ENCODE data around the gene TWNK. TPM values are rescaled to one million over a fixed set of nuclear protein-coding genes. Genes with fewer than 3 reads are reported as not detected.

TWNK gene
- polyA plus RNA-seq, 4 donors: 14.5 to 15.6 (median 15.1) TPM

DNA sequence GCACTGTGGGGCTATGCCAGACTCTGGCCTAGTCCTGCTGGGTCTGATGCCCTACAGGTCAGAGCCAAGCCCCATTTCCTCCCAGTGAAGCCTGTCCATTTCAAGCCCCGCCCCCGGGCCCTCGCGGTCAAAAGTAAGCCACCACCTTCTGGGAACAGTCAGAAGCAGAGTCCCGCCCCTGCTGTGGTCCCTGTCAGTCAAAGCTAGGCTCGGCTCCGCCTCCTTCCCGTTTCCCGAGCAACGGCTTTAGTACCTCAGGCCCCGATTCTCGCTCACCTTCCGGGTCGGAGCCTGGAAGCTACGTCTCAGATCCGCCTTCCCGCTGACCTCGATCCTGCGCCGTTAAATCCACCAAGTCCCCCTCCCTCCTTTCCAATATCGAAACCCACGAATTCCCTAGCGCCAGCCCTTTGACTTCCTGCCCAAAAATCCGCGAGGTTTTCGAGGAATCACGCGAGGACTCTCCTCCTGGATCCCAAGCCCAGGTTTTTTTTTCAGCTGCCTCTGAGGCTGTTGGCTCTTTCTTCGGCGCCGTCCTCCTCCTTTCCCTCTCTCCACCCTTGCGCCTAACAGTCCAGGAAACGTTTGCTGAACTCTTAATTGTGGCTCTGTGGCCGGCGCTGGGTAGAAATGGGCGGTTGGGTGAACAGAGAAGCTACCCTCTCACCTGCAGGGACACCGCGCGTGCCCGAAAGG lies 55.5 kb downstream of the TWNK start:
- DNase-seq (ENCODE audit: low read depth in 4 of 4, low spot score in 2 of 4): peak in 1 of 4 donors; percentile 93

DNA sequence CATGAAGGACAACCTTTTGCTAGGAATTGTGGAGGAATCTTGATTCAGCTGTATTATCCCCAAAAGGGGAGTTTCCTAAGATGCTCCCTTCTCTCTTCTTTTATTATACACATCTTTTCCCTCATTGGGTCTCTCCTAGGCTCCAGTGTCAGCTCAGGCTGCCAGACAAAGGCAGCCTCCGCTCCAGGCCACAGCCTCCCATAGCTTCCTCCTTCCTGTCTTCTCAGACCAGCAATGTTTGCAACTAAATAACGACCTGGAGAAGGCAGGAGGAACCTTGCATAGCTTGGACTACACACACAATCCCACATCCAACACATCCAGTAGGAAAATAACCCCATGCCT lies 56.0 kb downstream of the TWNK start:
- DNase-seq (ENCODE audit: low read depth in 4 of 4, low spot score in 2 of 4): no peak

Other genes with a start within 250 kb of the TWNK start
- 100 to 1,000 TPM; 116 to 262 (median 178) TPM for gene PAX2, start 242.0 kb upstream of the TWNK start, polyA plus RNA-seq (ENCODE audit: insufficient read length in 4 of 4)
- gene SLF2, start 74.6 kb upstream of the TWNK start, polyA plus RNA-seq (ENCODE audit: insufficient read length in 4 of 4): 10 to 100 TPM; 25.8 to 50.7 (median 35.5) TPM
- 10 to 100 TPM; 32.9 to 60.4 (median 50.1) TPM for gene SEMA4G, start 18.0 kb upstream of the TWNK start, polyA plus RNA-seq (ENCODE audit: insufficient read length in 4 of 4)
- 100 to 1,000 TPM in 3 of 4 donors, 10 to 100 TPM in 1; 98.5 to 124 (median 107) TPM for gene MRPL43, start within 50 bp of the TWNK start, polyA plus RNA-seq (ENCODE audit: insufficient read length in 4 of 4)
- gene LZTS2, start 12.3 kb downstream of the TWNK start, polyA plus RNA-seq (ENCODE audit: insufficient read length in 4 of 4): 10 to 100 TPM; 43.5 to 83.7 (median 70.8) TPM
- gene PDZD7, start 43.6 kb downstream of the TWNK start, polyA plus RNA-seq (ENCODE audit: insufficient read length in 4 of 4): 1 to 10 TPM; 1.8 to 4.6 (median 3.1) TPM
- gene SFXN3, start 43.7 kb downstream of the TWNK start, polyA plus RNA-seq (ENCODE audit: insufficient read length in 4 of 4): 10 to 100 TPM; 19.9 to 30.8 (median 25.2) TPM
- 10 to 100 TPM in 3 of 4 donors, 1 to 10 TPM in 1; 9.0 to 18.8 (median 13.3) TPM for gene KAZALD1, start 74.4 kb downstream of the TWNK start, polyA plus RNA-seq (ENCODE audit: insufficient read length in 4 of 4)
- gene TLX1, start 143.8 kb downstream of the TWNK start, polyA plus RNA-seq (ENCODE audit: insufficient read length in 4 of 4): under 1 TPM in 3 of 4 donors, not detected in 1; 0.18 to 0.27 (median 0.19) TPM
- gene LBX1, start 241.9 kb downstream of the TWNK start, polyA plus RNA-seq (ENCODE audit: insufficient read length in 4 of 4): under 1 TPM in 2 of 4 donors, not detected in 2; 0.03 to 0.06 TPM

Measured in left renal cortex interstitium (tissue), 4 donors.